DOHH2 (cell line): ENCODE data around the gene PRRG1.

Source experiments
- H3F3A ChIP-seq: fragments of 200-600 bp; sonication (generic), shearing (Covaris generic); 2 replicates; pipeline ENCODE4 v1.6.0; 2016; ENCODE audit warnings: antibody characterized with exemption, mild to moderate bottlenecking; ENCODE audit not compliant: control insufficient read depth, insufficient read depth
- H3K27ac ChIP-seq: fragments of 200-600 bp; sonication (generic); 2 replicates; pipeline ENCODE4 v1.5.1; 2014; ENCODE audit warnings: low read depth, mild to moderate bottlenecking, low read length, moderate library complexity
- H3K27me3 ChIP-seq: fragments of 200-600 bp; sonication (generic); 2 replicates; pipeline ENCODE4 v1.6.1; 2014; ENCODE audit warnings: mild to moderate bottlenecking, low read length, mixed read lengths; ENCODE audit not compliant: control insufficient read depth
- H3K36me3 ChIP-seq: fragments of 200-600 bp; sonication (generic); 2 replicates; pipeline ENCODE4 v1.6.1; 2014; ENCODE audit warnings: mild to moderate bottlenecking, low read length, moderate library complexity, mixed read lengths; ENCODE audit not compliant: control insufficient read depth
- H3K4me1 ChIP-seq: fragments of 200-600 bp; sonication (generic); 2 replicates; pipeline ENCODE4 v1.6.1; 2014; ENCODE audit warnings: mild to moderate bottlenecking, low read length, mixed read lengths; ENCODE audit not compliant: control insufficient read depth
- H3K4me2 ChIP-seq: fragments of 200-600 bp; sonication (generic); 2 replicates; pipeline ENCODE4 v1.6.0; 2014; ENCODE audit warnings: mild to moderate bottlenecking, low read length, moderate library complexity
- H3K4me3 ChIP-seq: fragments of 200-600 bp; sonication (generic); 2 replicates; pipeline ENCODE4 v1.5.1; 2014; ENCODE audit warnings: mild to moderate bottlenecking, low read length, mixed read lengths
- H3K79me2 ChIP-seq: fragments of 200-600 bp; sonication (generic); 2 replicates; pipeline ENCODE4 v1.6.1; 2014; ENCODE audit warnings: mild to moderate bottlenecking, low read length, mixed read lengths; ENCODE audit not compliant: control insufficient read depth
- H3K9me2 ChIP-seq: fragments of 200-600 bp; sonication (generic); replicated peaks from 2 replicates; pipeline ENCODE4 v1.6.1; 2014; ENCODE audit warnings: mild to moderate bottlenecking, low read length, mixed read lengths; ENCODE audit not compliant: control insufficient read depth
- H3K9me3 ChIP-seq: fragments of 200-600 bp; sonication (generic); 2 replicates; pipeline ENCODE4 v1.6.1; 2014; ENCODE audit warnings: antibody characterized with exemption, low read length, mixed read lengths; ENCODE audit not compliant: control insufficient read depth, insufficient read depth
- H4K20me1 ChIP-seq: fragments of 200-600 bp; sonication (generic); 2 replicates; pipeline ENCODE4 v1.6.0; 2014; ENCODE audit warnings: low read depth, mild to moderate bottlenecking, antibody characterized with exemption, low read length, moderate library complexity; ENCODE audit not compliant: control insufficient read depth, insufficient read depth
- CTCF ChIP-seq: fragments of 200-600 bp; sonication (generic); IDR thresholded peaks from one replicate; pipeline ENCODE4 v1.5.1; 2014; ENCODE audit warnings: antibody characterized with exemption, mild to moderate bottlenecking, low read depth, low read length; ENCODE audit not compliant: poor library complexity, severe bottlenecking
- EZH2phosphoT487 ChIP-seq: fragments of 200-600 bp; sonication (generic); IDR thresholded peaks from 2 replicates; pipeline ENCODE4 v1.6.1; 2017; ENCODE audit warnings: borderline replicate concordance, mild to moderate bottlenecking, antibody characterized with exemption, low read length, moderate library complexity, mixed read lengths

PRRG1 gene

GRCh38 chrX:37371578-37371991 is 22.4 kb downstream of the PRRG1 start:
- no peaks in the 10 kb centered on the region for H3K9me2 ChIP-seq
- H4K20me1 ChIP-seq: no peaks in the 10 kb centered on the region
- H3K27ac ChIP-seq: no peak overlapping the region
- no peak overlapping the region for H3K4me3 ChIP-seq
- no peak overlapping the region for H3K4me2 ChIP-seq
- no peaks in the 10 kb centered on the region for H3K36me3 ChIP-seq
- TF ChIP-seq EZH2phosphoT487 (no peak), CTCF (no peak)
- H3F3A ChIP-seq: no peaks in the 10 kb centered on the region
- no peaks in the 10 kb centered on the region for H3K4me1 ChIP-seq
- H3K27me3 ChIP-seq: no peaks in the 10 kb centered on the region
- H3K9me3 ChIP-seq: no peaks in the 10 kb centered on the region
- H3K79me2 ChIP-seq: no peaks in the 10 kb centered on the region

- H3K27me3 ChIP-seq: no peaks in the 10 kb centered on the region
- no peaks in the 10 kb centered on the region for H4K20me1 ChIP-seq
- H3K9me3 ChIP-seq: no peaks in the 10 kb centered on the region
- no peaks in the 10 kb centered on the region for H3K9me2 ChIP-seq
- H3K4me3 ChIP-seq: no peak overlapping the region
- no peak overlapping the region for H3K4me2 ChIP-seq
- no peaks in the 10 kb centered on the region for H3K4me1 ChIP-seq
- no peaks in the 10 kb centered on the region for H3K36me3 ChIP-seq
- no peaks in the 10 kb centered on the region for H3F3A ChIP-seq
- TF ChIP-seq CTCF (no peak), EZH2phosphoT487 (no peak)
- no peaks in the 10 kb centered on the region for H3K79me2 ChIP-seq
- no peak overlapping the region for H3K27ac ChIP-seq
These were observed 29.2 kb downstream of the PRRG1 start for GRCh38 chrX:37378404-37378803.

GRCh38 chrX:37378830-37379229 is 29.7 kb downstream of the PRRG1 start:
- no peaks in the 10 kb centered on the region for H3F3A ChIP-seq
- H4K20me1 ChIP-seq: no peaks in the 10 kb centered on the region
- no peaks in the 10 kb centered on the region for H3K9me2 ChIP-seq
- no peaks in the 10 kb centered on the region for H3K4me1 ChIP-seq
- TF ChIP-seq EZH2phosphoT487 (no peak), CTCF (no peak)
- H3K36me3 ChIP-seq: no peaks in the 10 kb centered on the region
- H3K4me3 ChIP-seq: no peak overlapping the region
- H3K79me2 ChIP-seq: no peaks in the 10 kb centered on the region
- no peaks in the 10 kb centered on the region for H3K27me3 ChIP-seq
- H3K27ac ChIP-seq: no peak overlapping the region
- H3K9me3 ChIP-seq: no peaks in the 10 kb centered on the region
- H3K4me2 ChIP-seq: no peak overlapping the region

- H3K79me2 ChIP-seq: no peaks in the 10 kb centered on the region
- H3F3A ChIP-seq: no peaks in the 10 kb centered on the region
- no peak overlapping the region for H3K4me2 ChIP-seq
- no peak overlapping the region for H3K4me3 ChIP-seq
- H3K27me3 ChIP-seq: no peaks in the 10 kb centered on the region
- no peak overlapping the region for H3K27ac ChIP-seq
- H3K4me1 ChIP-seq: no peaks in the 10 kb centered on the region
- TF ChIP-seq EZH2phosphoT487: no peak
- no peaks in the 10 kb centered on the region for H3K9me2 ChIP-seq
- no peaks in the 10 kb centered on the region for H4K20me1 ChIP-seq
- no peaks in the 10 kb centered on the region for H3K9me3 ChIP-seq
- no peaks in the 10 kb centered on the region for H3K36me3 ChIP-seq
These were observed 31.1 kb downstream of the PRRG1 start for GRCh38 chrX:37380256-37380655.
